GM19238 (cell line): ENCODE results near the gene LRRC43.
"Not testable (repeated sequence)": the region's sequence is repeated elsewhere in the genome, so short reads cannot be mapped to it uniquely, and the experiment has no call there.

Experiments used
- DNase-seq: peaks from one replicate; pipeline ENCODE4 v3.0.0; 2011; ENCODE audit warnings: low spot score; ENCODE audit not compliant: insufficient read length

LRRC43 gene

DNA sequence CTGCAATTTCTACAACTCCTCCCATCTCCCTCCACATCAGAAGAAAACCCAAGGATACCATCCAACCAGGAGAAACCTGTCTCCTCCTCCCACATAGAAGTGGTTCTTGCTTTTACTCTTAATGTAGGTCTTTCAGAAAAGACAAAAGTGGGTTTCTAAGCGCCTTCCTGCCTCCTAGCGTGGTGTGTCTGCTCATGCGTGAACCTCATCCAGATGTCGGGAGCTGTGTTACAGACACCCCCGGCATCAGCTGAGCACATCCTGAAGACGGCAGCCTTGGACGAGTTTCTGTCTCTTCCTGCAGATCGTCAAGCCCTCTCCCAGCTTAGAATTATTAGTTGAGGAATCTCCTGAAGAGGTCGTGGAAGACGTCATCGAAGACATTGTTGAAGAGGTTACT is 9.5 kb downstream of the LRRC43 start:
- no peak for DNase-seq

DNA sequence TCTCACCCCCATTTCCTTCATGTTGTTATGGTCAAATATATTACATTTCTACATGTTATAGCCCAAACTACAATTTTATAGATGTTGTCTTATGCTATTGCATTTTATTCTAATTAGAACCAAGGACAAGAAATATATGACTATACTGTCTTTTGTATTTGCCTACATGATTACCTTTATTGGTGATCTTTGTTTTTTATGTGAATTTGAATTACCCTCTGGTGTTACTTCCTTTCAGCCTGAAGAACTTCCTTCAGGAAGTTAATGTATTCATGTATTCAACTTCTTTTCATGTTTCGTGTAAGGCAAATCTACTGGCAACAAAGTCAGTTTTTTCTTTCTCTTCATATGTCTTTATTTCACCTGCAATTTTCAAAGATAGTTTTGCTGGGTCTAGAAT is 11.9 kb downstream of the LRRC43 start:
- DNase-seq, result no peak

DNA sequence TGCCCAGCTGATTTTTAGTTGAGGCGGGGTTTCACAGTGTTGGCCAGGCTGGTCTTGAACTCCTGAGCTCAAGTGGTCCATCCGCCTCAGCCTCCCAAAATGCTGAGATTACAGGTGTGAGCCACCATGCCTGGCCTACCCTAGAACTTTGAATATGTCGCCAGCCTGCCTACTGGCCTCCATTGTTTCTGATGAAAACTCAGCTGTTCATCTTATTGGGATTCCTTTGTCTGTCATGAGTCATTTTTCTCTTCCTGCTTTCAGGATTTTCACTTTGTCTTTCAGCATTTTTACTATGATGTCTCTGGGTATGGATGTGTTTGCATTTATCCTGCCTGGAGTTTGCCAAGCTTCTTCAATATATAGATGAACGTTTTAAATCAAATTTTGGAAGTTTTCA is 12.5 kb downstream of the LRRC43 start:
- DNase-seq, result no peak

- DNase-seq, result no peak
Measured at GRCh38 chr12:122197612-122197966, 14.7 kb downstream of the LRRC43 start.

DNA sequence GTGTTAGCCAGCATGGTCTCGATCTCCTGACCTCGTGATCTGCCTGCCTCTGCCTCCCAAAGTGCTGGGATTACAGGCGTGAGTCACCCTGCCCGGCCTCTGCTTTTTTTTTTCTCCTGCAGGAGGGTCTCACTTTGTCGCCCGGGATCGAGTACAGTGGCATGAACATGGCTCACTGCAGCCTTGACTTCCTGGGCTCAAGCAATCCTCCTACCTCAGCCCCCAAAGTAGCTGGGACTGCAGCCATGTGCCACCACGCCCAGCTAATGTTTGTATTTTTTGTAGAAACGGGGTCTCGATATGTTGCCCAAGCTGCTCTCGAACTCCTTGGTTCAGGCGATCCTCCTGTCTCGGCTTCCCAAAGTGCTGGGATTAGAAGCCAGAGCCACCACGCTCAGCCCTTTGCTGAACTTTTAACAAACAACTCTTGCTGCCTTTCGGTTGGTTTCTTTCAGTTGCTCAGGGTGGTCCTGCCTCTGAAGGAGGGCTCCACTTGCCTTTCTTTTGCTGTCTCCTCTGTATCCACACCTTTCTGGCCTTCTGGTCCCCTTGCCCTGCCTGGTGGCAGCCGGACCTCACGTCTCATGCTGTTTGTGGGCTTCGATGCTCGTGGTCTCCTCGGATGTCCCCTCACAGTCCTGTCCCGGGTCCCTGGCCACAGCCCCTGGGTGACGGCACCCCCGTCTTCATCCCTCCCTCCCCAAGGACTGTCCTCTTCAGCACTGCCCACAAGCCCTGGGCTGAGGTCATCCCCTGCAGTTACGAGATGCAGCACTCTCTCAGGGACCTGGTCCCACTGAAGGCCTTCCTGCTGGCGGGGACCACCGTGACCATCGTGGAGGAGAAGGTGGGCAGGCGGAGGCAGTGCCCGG is 16.8 kb downstream of the LRRC43 start:
- no peak for DNase-seq

DNA sequence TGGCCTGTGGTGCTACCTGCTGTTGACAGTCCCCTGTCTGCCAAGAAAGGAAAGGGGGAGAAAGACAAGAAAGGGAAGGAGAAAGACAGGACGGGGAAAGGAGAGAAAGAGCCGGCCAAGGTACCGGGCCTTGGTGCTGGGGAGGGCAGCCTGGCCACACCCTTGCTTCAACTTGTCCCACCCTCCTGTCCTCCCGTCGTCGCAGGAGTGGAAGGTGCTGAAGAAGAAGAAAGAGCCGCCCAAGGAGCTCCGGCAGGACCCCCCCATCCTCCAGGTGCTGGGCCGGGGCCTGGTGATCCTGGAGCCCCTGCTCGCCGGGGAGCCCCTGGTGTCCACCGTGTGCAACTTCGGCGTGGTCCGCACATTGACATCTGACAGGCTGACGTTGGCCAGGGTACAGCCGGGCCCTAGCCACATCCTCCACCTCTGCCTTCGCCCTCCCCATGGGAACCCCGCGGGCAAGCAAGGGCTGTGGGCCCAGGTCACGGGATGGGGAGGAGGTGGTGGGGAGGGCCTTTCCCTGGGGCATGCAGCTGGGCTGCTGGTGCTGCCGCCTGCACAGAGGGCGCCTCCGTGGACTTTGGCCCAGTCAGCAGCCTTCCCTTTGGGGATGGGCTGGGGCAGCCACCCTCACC is 17.7 kb downstream of the LRRC43 start:
- no peak for DNase-seq

GRCh38 chr12:122201381-122201780 is 18.5 kb downstream of the LRRC43 start:
- DNase-seq, result no peak

- DNase-seq, result no peak
Measured at GRCh38 chr12:122202017-122202416, 19.1 kb downstream of the LRRC43 start.

GRCh38 chr12:122202811-122203210 is 19.9 kb downstream of the LRRC43 start:
- not testable (repeated sequence) for DNase-seq

GRCh38 chr12:122203301-122204166 is 20.6 kb downstream of the LRRC43 start, which contains the start of gene B3GNT4:
TSS of gene B3GNT4 (plus strand) at chr12:122203709. CDS start at chr12:122204619, 910 bp downstream.
- DNase-seq, result peak; percentile 49

GRCh38 chr12:122204167-122205052 is 21.5 kb downstream of the LRRC43 start:
- no peak for DNase-seq

- no peak for DNase-seq
Measured at GRCh38 chr12:122205053-122205925, 22.4 kb downstream of the LRRC43 start.

- DNase-seq, result no peak
Measured at GRCh38 chr12:122206111-122206881, 23.4 kb downstream of the LRRC43 start.

GRCh38 chr12:122206976-122207375 is 24.1 kb downstream of the LRRC43 start:
- no peak for DNase-seq

DNA sequence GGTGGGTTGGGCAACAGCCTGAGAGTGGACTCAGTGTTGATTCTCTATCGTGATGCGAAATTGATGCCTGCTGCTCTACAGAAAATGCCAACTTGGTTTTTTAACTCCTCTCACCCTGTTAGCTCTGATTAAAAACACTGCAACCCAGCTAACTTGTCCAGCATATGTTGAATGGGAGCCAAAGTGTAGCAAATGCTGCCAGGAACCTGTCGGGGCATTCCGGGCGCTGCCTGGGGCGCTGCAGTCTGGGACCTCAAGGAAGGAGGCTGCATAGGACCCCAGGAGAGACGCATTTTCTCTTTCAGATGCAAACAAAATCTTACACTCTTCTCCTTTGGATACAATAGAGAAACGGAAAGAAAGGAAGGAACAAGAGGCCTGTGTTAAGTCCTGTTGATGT is 24.5 kb downstream of the LRRC43 start:
- no peak for DNase-seq

GRCh38 chr12:122208073-122208820 is 25.3 kb downstream of the LRRC43 start:
- DNase-seq, result no peak

- no peak for DNase-seq
Measured at GRCh38 chr12:122215771-122216170, 32.8 kb downstream of the LRRC43 start.

DNA sequence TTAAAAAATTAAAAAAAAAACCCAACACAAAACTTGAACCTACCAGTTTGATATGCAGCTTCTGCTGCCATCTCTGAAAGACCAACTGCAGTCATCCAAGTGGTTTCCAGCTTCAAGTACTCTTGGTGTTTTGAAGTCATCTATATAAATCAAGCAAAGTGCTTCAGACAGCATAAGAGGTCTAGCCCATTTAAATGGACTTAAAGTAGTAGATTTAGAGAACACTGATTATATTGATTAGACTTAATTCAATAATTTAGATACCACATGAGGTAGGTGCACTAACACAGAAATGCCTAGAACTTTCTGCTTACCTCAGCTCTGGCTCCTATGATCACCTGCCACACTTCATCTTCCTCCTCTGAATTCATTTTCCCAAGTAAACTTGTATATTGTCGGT is 33.5 kb downstream of the LRRC43 start:
- DNase-seq, result no peak
